ENCODE results near the gene BIRC3.

Gene BIRC3

GRCh38 chr11:102322560-102322959, 5.3 kb downstream of the BIRC3 start:
- no peak overlapping the region for H3K14ac ChIP-seq (ENCODE audit: low read length)
- no peak overlapping the region for H3K9ac ChIP-seq (ENCODE audit: low read depth, low read length, poor library complexity)
- DNase-seq (ENCODE audit: low spot score): no peak
- no CpG with 5 or more reads among the region's 2 CpGs for WGBS, 2 donors (ENCODE audit: extremely low coverage in 2 of 2, insufficient read length in 2 of 2, insufficient replicate concordance in 1 of 2)
- no peak overlapping the region for H2AK5ac ChIP-seq (ENCODE audit: low read depth, low read length)
- no peak overlapping the region for H2AFZ ChIP-seq (ENCODE audit: low read length)
- no peak overlapping the region for H2BK5ac ChIP-seq (ENCODE audit: low read length)
- H2BK120ac ChIP-seq (ENCODE audit: low read depth, low read length): no peak overlapping the region
- no peaks in the 10 kb centered on the region for H3K4me1 ChIP-seq (ENCODE audit: control insufficient read depth in 2 of 2, insufficient read depth in 1 of 2, low read depth in 1 of 2, low read length in 2 of 2)
- no peak overlapping the region for H3K4ac ChIP-seq (ENCODE audit: low read length)
- no peaks in the 10 kb centered on the region for H3K79me1 ChIP-seq (ENCODE audit: low read depth, low read length)
- no peak overlapping the region for H4K91ac ChIP-seq (ENCODE audit: low read depth, low read length, poor library complexity)
- no peak overlapping the region for H3K23ac ChIP-seq (ENCODE audit: low read depth, low read length, poor library complexity)
- H3K4me3 ChIP-seq (ENCODE audit: low read length in 2 of 2): no peak overlapping the region
- H3K18ac ChIP-seq (ENCODE audit: low read length): no peak overlapping the region
- no peak overlapping the region for H3K4me2 ChIP-seq (ENCODE audit: insufficient read depth, low read length, poor library complexity, severe bottlenecking)
- no peak overlapping the region for H2BK15ac ChIP-seq (ENCODE audit: low read length)
- H4K8ac ChIP-seq (ENCODE audit: low read depth, low read length): no peak overlapping the region
- H2BK12ac ChIP-seq (ENCODE audit: low read length): no peak overlapping the region
- H3K36me3 ChIP-seq (replicated peaks in 1 of 2; ENCODE audit: control insufficient read depth in 2 of 2, insufficient read depth in 2 of 2, low read length in 2 of 2): no peaks in the 10 kb centered on the region
- H3K9me3 ChIP-seq (replicated peaks in 1 of 2; ENCODE audit: control insufficient read depth in 2 of 2, insufficient read depth in 1 of 2, low read depth in 1 of 2, low read length in 2 of 2): no peaks in the 10 kb centered on the region
- H3K27ac ChIP-seq (replicated peaks; ENCODE audit: low read length): no peak overlapping the region
- H3K27me3 ChIP-seq (ENCODE audit: control insufficient read depth in 3 of 3, insufficient read depth in 3 of 3, low read depth in 1 of 3, low read length in 3 of 3): peaks cover 0 to 7% (median 0%) of the 10 kb centered on the region in 3 experiments

- peaks cover 0 to 1% (median 0%) of the 10 kb centered on the region in 3 experiments for H3K27me3 ChIP-seq (ENCODE audit: control insufficient read depth in 3 of 3, insufficient read depth in 3 of 3, low read depth in 1 of 3, low read length in 3 of 3)
- no peak overlapping the region for H2BK5ac ChIP-seq (ENCODE audit: low read length)
- no peak overlapping the region for H3K4me2 ChIP-seq (ENCODE audit: insufficient read depth, low read length, poor library complexity, severe bottlenecking)
- H3K9ac ChIP-seq (ENCODE audit: low read depth, low read length, poor library complexity): no peak overlapping the region
- no peak overlapping the region for H3K4me3 ChIP-seq (ENCODE audit: low read length in 2 of 2)
- H3K79me1 ChIP-seq (ENCODE audit: low read depth, low read length): no peaks in the 10 kb centered on the region
- no peak overlapping the region for H3K23ac ChIP-seq (ENCODE audit: low read depth, low read length, poor library complexity)
- no peak overlapping the region for H2BK120ac ChIP-seq (ENCODE audit: low read depth, low read length)
- H3K4me1 ChIP-seq (ENCODE audit: control insufficient read depth in 2 of 2, insufficient read depth in 1 of 2, low read depth in 1 of 2, low read length in 2 of 2): no peaks in the 10 kb centered on the region
- H2BK12ac ChIP-seq (ENCODE audit: low read length): no peak overlapping the region
- H3K14ac ChIP-seq (ENCODE audit: low read length): no peak overlapping the region
- WGBS, 2 donors (ENCODE audit: extremely low coverage in 2 of 2, insufficient read length in 2 of 2, insufficient replicate concordance in 1 of 2): no CpG with 5 or more reads among the region's 1 CpG
- no peaks in the 10 kb centered on the region for H3K36me3 ChIP-seq (replicated peaks in 1 of 2; ENCODE audit: control insufficient read depth in 2 of 2, insufficient read depth in 2 of 2, low read length in 2 of 2)
- no peak overlapping the region for H2AK5ac ChIP-seq (ENCODE audit: low read depth, low read length)
- no peak for DNase-seq (ENCODE audit: low spot score)
- H3K27ac ChIP-seq (replicated peaks; ENCODE audit: low read length): no peak overlapping the region
- no peak overlapping the region for H2AFZ ChIP-seq (ENCODE audit: low read length)
- H4K8ac ChIP-seq (ENCODE audit: low read depth, low read length): no peak overlapping the region
- no peak overlapping the region for H3K18ac ChIP-seq (ENCODE audit: low read length)
- no peak overlapping the region for H4K91ac ChIP-seq (ENCODE audit: low read depth, low read length, poor library complexity)
- H2BK15ac ChIP-seq (ENCODE audit: low read length): no peak overlapping the region
- no peak overlapping the region for H3K4ac ChIP-seq (ENCODE audit: low read length)
- H3K9me3 ChIP-seq (replicated peaks in 1 of 2; ENCODE audit: control insufficient read depth in 2 of 2, insufficient read depth in 1 of 2, low read depth in 1 of 2, low read length in 2 of 2): no peaks in the 10 kb centered on the region
Measured at GRCh38 chr11:102323542-102324251, 6.4 kb downstream of the BIRC3 start.

- Histone ChIP-seq H3K14ac (ENCODE audit: low read length) (no peak overlapping the region), H4K8ac (ENCODE audit: low read depth, low read length) (no peak overlapping the region)
- no CpG with 5 or more reads among the region's 3 CpGs for WGBS, 2 donors (ENCODE audit: extremely low coverage in 2 of 2, insufficient read length in 2 of 2, insufficient replicate concordance in 1 of 2)
Measured at GRCh38 chr11:102325088-102325487, 7.8 kb downstream of the BIRC3 start.

GRCh38 chr11:102328748-102329147, 11.5 kb downstream of the BIRC3 start:
- H3K4me3 ChIP-seq (ENCODE audit: low read length in 2 of 2): no peak overlapping the region
- H3K23ac ChIP-seq (ENCODE audit: low read depth, low read length, poor library complexity): no peak overlapping the region
- H2AFZ ChIP-seq (ENCODE audit: low read length): no peak overlapping the region
- H3K36me3 ChIP-seq (replicated peaks in 1 of 2; ENCODE audit: control insufficient read depth in 2 of 2, insufficient read depth in 2 of 2, low read length in 2 of 2): no peaks in the 10 kb centered on the region
- no peak for DNase-seq (ENCODE audit: low spot score)
- no peak overlapping the region for H3K4ac ChIP-seq (ENCODE audit: low read length)
- no peak overlapping the region for H2BK120ac ChIP-seq (ENCODE audit: low read depth, low read length)
- no peak overlapping the region for H3K27ac ChIP-seq (replicated peaks; ENCODE audit: low read length)
- H3K79me1 ChIP-seq (ENCODE audit: low read depth, low read length): no peaks in the 10 kb centered on the region
- no peak overlapping the region for H2BK12ac ChIP-seq (ENCODE audit: low read length)
- H4K8ac ChIP-seq (ENCODE audit: low read depth, low read length): no peak overlapping the region
- no peak overlapping the region for H3K18ac ChIP-seq (ENCODE audit: low read length)
- no peak overlapping the region for H2AK5ac ChIP-seq (ENCODE audit: low read depth, low read length)
- H3K9ac ChIP-seq (ENCODE audit: low read depth, low read length, poor library complexity): no peak overlapping the region
- no peak overlapping the region for H3K4me2 ChIP-seq (ENCODE audit: insufficient read depth, low read length, poor library complexity, severe bottlenecking)
- H4K91ac ChIP-seq (ENCODE audit: low read depth, low read length, poor library complexity): no peak overlapping the region
- H3K4me1 ChIP-seq (ENCODE audit: control insufficient read depth in 2 of 2, insufficient read depth in 1 of 2, low read depth in 1 of 2, low read length in 2 of 2): no peaks in the 10 kb centered on the region
- no CpG with 5 or more reads among the region's 1 CpG for WGBS, 2 donors (ENCODE audit: extremely low coverage in 2 of 2, insufficient read length in 2 of 2, insufficient replicate concordance in 1 of 2)
- H3K14ac ChIP-seq (ENCODE audit: low read length): no peak overlapping the region
- H2BK5ac ChIP-seq (ENCODE audit: low read length): no peak overlapping the region
- H2BK15ac ChIP-seq (ENCODE audit: low read length): no peak overlapping the region
- no peaks in the 10 kb centered on the region for H3K9me3 ChIP-seq (replicated peaks in 1 of 2; ENCODE audit: control insufficient read depth in 2 of 2, insufficient read depth in 1 of 2, low read depth in 1 of 2, low read length in 2 of 2)
- H3K27me3 ChIP-seq (ENCODE audit: control insufficient read depth in 3 of 3, insufficient read depth in 3 of 3, low read depth in 1 of 3, low read length in 3 of 3): no peaks in the 10 kb centered on the region

More at GRCh38 chr11:102325088-102325487, 7.8 kb downstream of the BIRC3 start:
- H4K91ac ChIP-seq (ENCODE audit: low read depth, low read length, poor library complexity): no peak overlapping the region
- no peaks in the 10 kb centered on the region for H3K4me1 ChIP-seq (ENCODE audit: control insufficient read depth in 2 of 2, insufficient read depth in 1 of 2, low read depth in 1 of 2, low read length in 2 of 2)
- H2AK5ac ChIP-seq (ENCODE audit: low read depth, low read length): no peak overlapping the region
- H2BK12ac ChIP-seq (ENCODE audit: low read length): no peak overlapping the region
- no peaks in the 10 kb centered on the region for H3K27me3 ChIP-seq (ENCODE audit: control insufficient read depth in 3 of 3, insufficient read depth in 3 of 3, low read depth in 1 of 3, low read length in 3 of 3)
- H2BK15ac ChIP-seq (ENCODE audit: low read length): no peak overlapping the region
- H3K4me3 ChIP-seq (ENCODE audit: low read length in 2 of 2): no peak overlapping the region
- H3K4ac ChIP-seq (ENCODE audit: low read length): no peak overlapping the region
- no peak overlapping the region for H3K9ac ChIP-seq (ENCODE audit: low read depth, low read length, poor library complexity)
- no peak for DNase-seq (ENCODE audit: low spot score)
- H3K18ac ChIP-seq (ENCODE audit: low read length): no peak overlapping the region
- no peak overlapping the region for H3K23ac ChIP-seq (ENCODE audit: low read depth, low read length, poor library complexity)
- no peak overlapping the region for H3K27ac ChIP-seq (replicated peaks; ENCODE audit: low read length)
- H3K36me3 ChIP-seq (replicated peaks in 1 of 2; ENCODE audit: control insufficient read depth in 2 of 2, insufficient read depth in 2 of 2, low read length in 2 of 2): no peaks in the 10 kb centered on the region
- H2AFZ ChIP-seq (ENCODE audit: low read length): no peak overlapping the region
- H2BK120ac ChIP-seq (ENCODE audit: low read depth, low read length): no peak overlapping the region
- no peaks in the 10 kb centered on the region for H3K79me1 ChIP-seq (ENCODE audit: low read depth, low read length)
- H3K9me3 ChIP-seq (replicated peaks in 1 of 2; ENCODE audit: control insufficient read depth in 2 of 2, insufficient read depth in 1 of 2, low read depth in 1 of 2, low read length in 2 of 2): no peaks in the 10 kb centered on the region
- H2BK5ac ChIP-seq (ENCODE audit: low read length): no peak overlapping the region
- H3K4me2 ChIP-seq (ENCODE audit: insufficient read depth, low read length, poor library complexity, severe bottlenecking): no peak overlapping the region
